ENCODE data around the gene CAMK1G. TPM values are rescaled to one million over a fixed set of nuclear protein-coding genes. Genes with fewer than 3 reads are reported as not detected.

Gene CAMK1G
- total RNA-seq, 1 experiment from 2014 or later: not detected

DNA sequence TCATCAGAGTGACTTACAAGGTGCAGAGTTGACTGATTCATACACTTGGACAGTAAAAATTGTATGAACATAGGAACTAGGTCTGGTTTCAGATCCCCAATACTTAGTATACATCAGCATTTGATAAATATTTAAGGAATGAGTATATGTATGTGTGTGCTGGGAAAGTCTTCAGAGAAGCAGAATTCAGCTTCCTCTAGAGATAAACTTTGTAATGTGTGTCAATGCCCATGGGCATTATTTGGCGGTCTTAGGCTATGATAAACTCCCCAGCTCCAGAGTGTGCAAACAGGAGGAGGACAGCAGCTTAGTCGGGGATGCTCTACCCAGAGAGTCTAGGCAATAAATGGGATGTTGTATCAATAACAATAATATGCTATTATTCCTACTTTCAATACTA is 2.9 kb upstream of the CAMK1G start:
- Histone ChIP-seq H3K9me3 (ENCODE audit: control insufficient read depth in 1 of 2, insufficient read depth in 1 of 2, low read depth in 1 of 2, low read length in 2 of 2) (no peaks in the 10 kb centered on the region), H3K4me3 (replicated peaks in 1 of 2; ENCODE audit: low read depth in 1 of 2, low read length in 2 of 2) (no peak overlapping the region), H3K36me3 (ENCODE audit: control insufficient read depth in 1 of 2, insufficient read depth in 2 of 2, low read length in 2 of 2) (no peaks in the 10 kb centered on the region), H3K9me2 (ENCODE audit: insufficient read depth) (no peaks in the 10 kb centered on the region), H3K27me3 (ENCODE audit: insufficient read depth, low read length) (0 out of 2 replicates have a peak, but pooled peaks cover 5% of the 10 kb centered on the region), H3K4me2 (ENCODE audit: low read length) (no peak overlapping the region), H3K9ac (ENCODE audit: low read length) (no peak overlapping the region), H3K79me2 (ENCODE audit: insufficient read depth, low read length) (no peaks in the 10 kb centered on the region), H3K27ac (ENCODE audit: low read depth, low read length) (no peak overlapping the region), H4K20me1 (ENCODE audit: insufficient read depth) (no peaks in the 10 kb centered on the region), H2AFZ (ENCODE audit: low read depth, low read length, poor library complexity, severe bottlenecking) (no peak overlapping the region), H3K4me1 (ENCODE audit: control insufficient read depth in 1 of 2, insufficient read depth in 2 of 2, low read length in 2 of 2) (peaks cover 0 to 12% of the 10 kb centered on the region in 2 experiments; a peak in 1 of 4 replicates)
- BruUV-seq (replicated peaks): no TSS peak
- ChIA-PET CTCF (interaction anchor here (1.2 kb wide), 1 partner anchor 11 kb away, joined by 3 read pairs; no protein-coding TSS in a partner anchor), RAD21 (ENCODE audit: low non-redundant PET in 1 of 2, low total read pairs in 2 of 2, uncharacterized antibody in 2 of 2, unreplicated experiment in 2 of 2) (no interaction called here), POLR2A (no interaction called here)
- intact Hi-C loops (cut with micrococcal nuclease): no loop called here
- ATAC-seq (no peak), DNase-seq (ENCODE audit: low read depth, low spot score) (no peak)
- TF ChIP-seq EZH2phosphoT487 (IDR thresholded peaks at IDR 0.05; ENCODE audit: borderline replicate concordance): no peak
- no peak for TF ChIP-seq SRF (IDR thresholded peaks at IDR 0.05; ENCODE audit: low read depth)
- no peak for TF ChIP-seq POLR2A (IDR thresholded peaks at IDR 0.05; ENCODE audit: borderline replicate concordance, extremely low read depth, insufficient read depth, insufficient read length)
- no peak for TF ChIP-seq ELF1 (IDR thresholded peaks at IDR 0.05; ENCODE audit: borderline replicate concordance, low read depth)
- TF ChIP-seq POLR2AphosphoS5 (IDR thresholded peaks at IDR 0.05; ENCODE audit: low read depth, low read length): no peak
- TF ChIP-seq, protein P1, sequence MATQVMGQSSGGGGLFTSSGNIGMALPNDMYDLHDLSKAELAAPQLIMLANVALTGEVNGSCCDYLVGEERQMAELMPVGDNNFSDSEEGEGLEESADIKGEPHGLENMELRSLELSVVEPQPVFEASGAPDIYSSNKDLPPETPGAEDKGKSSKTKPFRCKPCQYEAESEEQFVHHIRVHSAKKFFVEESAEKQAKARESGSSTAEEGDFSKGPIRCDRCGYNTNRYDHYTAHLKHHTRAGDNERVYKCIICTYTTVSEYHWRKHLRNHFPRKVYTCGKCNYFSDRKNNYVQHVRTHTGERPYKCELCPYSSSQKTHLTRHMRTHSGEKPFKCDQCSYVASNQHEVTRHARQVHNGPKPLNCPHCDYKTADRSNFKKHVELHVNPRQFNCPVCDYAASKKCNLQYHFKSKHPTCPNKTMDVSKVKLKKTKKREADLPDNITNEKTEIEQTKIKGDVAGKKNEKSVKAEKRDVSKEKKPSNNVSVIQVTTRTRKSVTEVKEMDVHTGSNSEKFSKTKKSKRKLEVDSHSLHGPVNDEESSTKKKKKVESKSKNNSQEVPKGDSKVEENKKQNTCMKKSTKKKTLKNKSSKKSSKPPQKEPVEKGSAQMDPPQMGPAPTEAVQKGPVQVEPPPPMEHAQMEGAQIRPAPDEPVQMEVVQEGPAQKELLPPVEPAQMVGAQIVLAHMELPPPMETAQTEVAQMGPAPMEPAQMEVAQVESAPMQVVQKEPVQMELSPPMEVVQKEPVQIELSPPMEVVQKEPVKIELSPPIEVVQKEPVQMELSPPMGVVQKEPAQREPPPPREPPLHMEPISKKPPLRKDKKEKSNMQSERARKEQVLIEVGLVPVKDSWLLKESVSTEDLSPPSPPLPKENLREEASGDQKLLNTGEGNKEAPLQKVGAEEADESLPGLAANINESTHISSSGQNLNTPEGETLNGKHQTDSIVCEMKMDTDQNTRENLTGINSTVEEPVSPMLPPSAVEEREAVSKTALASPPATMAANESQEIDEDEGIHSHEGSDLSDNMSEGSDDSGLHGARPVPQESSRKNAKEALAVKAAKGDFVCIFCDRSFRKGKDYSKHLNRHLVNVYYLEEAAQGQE (IDR thresholded peaks at IDR 0.05; ENCODE audit: low read depth): no peak
- no peak for TF ChIP-seq RAD21 (IDR thresholded peaks at IDR 0.05; ENCODE audit: low read depth)
- TF ChIP-seq TCF7L2 (IDR thresholded peaks at IDR 0.05; ENCODE audit: borderline replicate concordance, extremely low read depth, insufficient read depth, insufficient read length): no peak
- TF ChIP-seq, protein P2, sequence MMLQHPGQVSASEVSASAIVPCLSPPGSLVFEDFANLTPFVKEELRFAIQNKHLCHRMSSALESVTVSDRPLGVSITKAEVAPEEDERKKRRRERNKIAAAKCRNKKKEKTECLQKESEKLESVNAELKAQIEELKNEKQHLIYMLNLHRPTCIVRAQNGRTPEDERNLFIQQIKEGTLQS (IDR thresholded peaks at IDR 0.05): no peak
- TF ChIP-seq EZH2 (IDR thresholded peaks at IDR 0.05): no peak
- TF ChIP-seq, protein P3, sequence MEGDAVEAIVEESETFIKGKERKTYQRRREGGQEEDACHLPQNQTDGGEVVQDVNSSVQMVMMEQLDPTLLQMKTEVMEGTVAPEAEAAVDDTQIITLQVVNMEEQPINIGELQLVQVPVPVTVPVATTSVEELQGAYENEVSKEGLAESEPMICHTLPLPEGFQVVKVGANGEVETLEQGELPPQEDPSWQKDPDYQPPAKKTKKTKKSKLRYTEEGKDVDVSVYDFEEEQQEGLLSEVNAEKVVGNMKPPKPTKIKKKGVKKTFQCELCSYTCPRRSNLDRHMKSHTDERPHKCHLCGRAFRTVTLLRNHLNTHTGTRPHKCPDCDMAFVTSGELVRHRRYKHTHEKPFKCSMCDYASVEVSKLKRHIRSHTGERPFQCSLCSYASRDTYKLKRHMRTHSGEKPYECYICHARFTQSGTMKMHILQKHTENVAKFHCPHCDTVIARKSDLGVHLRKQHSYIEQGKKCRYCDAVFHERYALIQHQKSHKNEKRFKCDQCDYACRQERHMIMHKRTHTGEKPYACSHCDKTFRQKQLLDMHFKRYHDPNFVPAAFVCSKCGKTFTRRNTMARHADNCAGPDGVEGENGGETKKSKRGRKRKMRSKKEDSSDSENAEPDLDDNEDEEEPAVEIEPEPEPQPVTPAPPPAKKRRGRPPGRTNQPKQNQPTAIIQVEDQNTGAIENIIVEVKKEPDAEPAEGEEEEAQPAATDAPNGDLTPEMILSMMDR (IDR thresholded peaks at IDR 0.05 in 2 of 3, conservative IDR thresholded peaks at IDR 0.05 in 1 of 3; ENCODE audit: borderline replicate concordance in 1 of 3, insufficient read depth in 1 of 3, low read depth in 2 of 3, low read length in 2 of 3): no peak
- TF ChIP-seq, protein P4, sequence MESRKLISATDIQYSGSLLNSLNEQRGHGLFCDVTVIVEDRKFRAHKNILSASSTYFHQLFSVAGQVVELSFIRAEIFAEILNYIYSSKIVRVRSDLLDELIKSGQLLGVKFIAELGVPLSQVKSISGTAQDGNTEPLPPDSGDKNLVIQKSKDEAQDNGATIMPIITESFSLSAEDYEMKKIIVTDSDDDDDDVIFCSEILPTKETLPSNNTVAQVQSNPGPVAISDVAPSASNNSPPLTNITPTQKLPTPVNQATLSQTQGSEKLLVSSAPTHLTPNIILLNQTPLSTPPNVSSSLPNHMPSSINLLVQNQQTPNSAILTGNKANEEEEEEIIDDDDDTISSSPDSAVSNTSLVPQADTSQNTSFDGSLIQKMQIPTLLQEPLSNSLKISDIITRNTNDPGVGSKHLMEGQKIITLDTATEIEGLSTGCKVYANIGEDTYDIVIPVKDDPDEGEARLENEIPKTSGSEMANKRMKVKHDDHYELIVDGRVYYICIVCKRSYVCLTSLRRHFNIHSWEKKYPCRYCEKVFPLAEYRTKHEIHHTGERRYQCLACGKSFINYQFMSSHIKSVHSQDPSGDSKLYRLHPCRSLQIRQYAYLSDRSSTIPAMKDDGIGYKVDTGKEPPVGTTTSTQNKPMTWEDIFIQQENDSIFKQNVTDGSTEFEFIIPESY (IDR thresholded peaks at IDR 0.05; ENCODE audit: extremely low read depth, insufficient replicate concordance, low read length): no peak
- TF ChIP-seq JUND (IDR thresholded peaks at IDR 0.05): no peak
- no peak for TF ChIP-seq SIN3A (IDR thresholded peaks at IDR 0.05; ENCODE audit: low read depth)
